ENCODE results near the gene LCLAT1.
"Not testable (repeated sequence)": the region's sequence is repeated elsewhere in the genome, so short reads cannot be mapped to it uniquely, and the experiment has no call there.

Gene LCLAT1

GRCh38 chr2:30456106-30456505 lies 9.1 kb downstream of the LCLAT1 start:
- no peak for DNase-seq

- DNase-seq = no peak
Measured at GRCh38 chr2:30456579-30456978, 9.5 kb downstream of the LCLAT1 start.

GRCh38 chr2:30457296-30457695 lies 10.2 kb downstream of the LCLAT1 start:
- DNase-seq = no peak

GRCh38 chr2:30459140-30459539 lies 12.1 kb downstream of the LCLAT1 start:
- no peak for DNase-seq

GRCh38 chr2:30462131-30462857 lies 15.2 kb downstream of the LCLAT1 start:
- DNase-seq = no peak

GRCh38 chr2:30463535-30463934 lies 16.5 kb downstream of the LCLAT1 start:
- no peak for DNase-seq

- DNase-seq = no peak
Measured at GRCh38 chr2:30464544-30465170, 17.6 kb downstream of the LCLAT1 start.

GRCh38 chr2:30465171-30465545 lies 18.1 kb downstream of the LCLAT1 start:
- peak; percentile 49 for DNase-seq

GRCh38 chr2:30466216-30466615 lies 19.2 kb downstream of the LCLAT1 start:
- no peak for DNase-seq

GRCh38 chr2:30467062-30467826 lies 20.2 kb downstream of the LCLAT1 start:
- DNase-seq = not testable (repeated sequence)

- DNase-seq = no peak
Measured at GRCh38 chr2:30470426-30470825, 23.4 kb downstream of the LCLAT1 start.

- no peak for DNase-seq
Measured at GRCh38 chr2:30472326-30472725, 25.3 kb downstream of the LCLAT1 start.

- no peak for DNase-seq
Measured at GRCh38 chr2:30475542-30475941, 28.5 kb downstream of the LCLAT1 start.

- no peak for DNase-seq
Measured at GRCh38 chr2:30476636-30477035, 29.6 kb downstream of the LCLAT1 start.

- no peak for DNase-seq
Measured at GRCh38 chr2:30480703-30481322, 33.8 kb downstream of the LCLAT1 start.

GRCh38 chr2:30481323-30481800 lies 34.3 kb downstream of the LCLAT1 start:
- no peak for DNase-seq

GRCh38 chr2:30482011-30482410 lies 35.0 kb downstream of the LCLAT1 start:
- DNase-seq = no peak

- no peak for DNase-seq
Measured at GRCh38 chr2:30484145-30484544, 37.1 kb downstream of the LCLAT1 start.

GRCh38 chr2:30484995-30485394 lies 37.9 kb downstream of the LCLAT1 start:
- DNase-seq = no peak

- no peak for DNase-seq
Measured at GRCh38 chr2:30486655-30487054, 39.6 kb downstream of the LCLAT1 start.

- DNase-seq = no peak
Measured at GRCh38 chr2:30487603-30488002, 40.6 kb downstream of the LCLAT1 start.

GRCh38 chr2:30488012-30488659 lies 41.1 kb downstream of the LCLAT1 start:
- DNase-seq = no peak

- no peak for DNase-seq
Measured at GRCh38 chr2:30491225-30491624, 44.2 kb downstream of the LCLAT1 start.

Data from HCEC 1CT (cell line).